H9 (cell line): ENCODE data around the gene MED7. TPM values are rescaled to one million over a fixed set of nuclear protein-coding genes. Genes with fewer than 3 reads are reported as not detected.

ENCODE experiments used
- DNase-seq: peaks from one replicate; pipeline ENCODE4 v3.0.0-alpha.2; 2017
- H2AFZ ChIP-seq: one replicate; pipeline ENCODE4 v1.6.1; 2013; ENCODE audit warnings: mild to moderate bottlenecking, low read length, control low read depth, moderate library complexity
- H2AK5ac ChIP-seq: 2 replicates; pipeline ENCODE4 v1.6.1; 2013; ENCODE audit warnings: low read length, control low read depth, mixed read lengths; ENCODE audit not compliant: insufficient read length
- H2BK120ac ChIP-seq: one replicate; pipeline ENCODE4 v1.6.1; 2013; ENCODE audit warnings: low read depth, mild to moderate bottlenecking, low read length, control low read depth, inconsistent platforms; ENCODE audit not compliant: poor library complexity, severe bottlenecking
- H2BK12ac ChIP-seq: 2 replicates; pipeline ENCODE4 v1.6.1; 2013; ENCODE audit warnings: low read length, control low read depth, mixed read lengths, low read depth; ENCODE audit not compliant: insufficient read length
- H2BK15ac ChIP-seq: 2 replicates; pipeline ENCODE4 v1.6.1; 2013; ENCODE audit warnings: low read depth, low read length, control low read depth
- H2BK20ac ChIP-seq: one replicate; pipeline ENCODE4 v1.6.1; 2013; ENCODE audit warnings: low read depth, mild to moderate bottlenecking, low read length, control low read depth, inconsistent platforms; ENCODE audit not compliant: poor library complexity, severe bottlenecking
- H2BK5ac ChIP-seq: 2 replicates; pipeline ENCODE4 v1.6.1; 2013; ENCODE audit warnings: low read length, control low read depth, mixed read lengths; ENCODE audit not compliant: insufficient read length
- H3K14ac ChIP-seq: 2 replicates; pipeline ENCODE4 v1.6.1; 2013; ENCODE audit warnings: low read length, control low read depth; ENCODE audit not compliant: insufficient read depth
- H3K18ac ChIP-seq: 2 replicates; pipeline ENCODE4 v1.6.1; 2013; ENCODE audit warnings: low read depth, mild to moderate bottlenecking, mixed read lengths, low read length, control low read depth; ENCODE audit not compliant: insufficient read length
- H3K23ac ChIP-seq: 2 replicates; pipeline ENCODE4 v1.6.1; 2013; ENCODE audit warnings: low read length, control low read depth, mixed read lengths, low read depth; ENCODE audit not compliant: insufficient read length
- H3K23me2 ChIP-seq: 2 replicates; pipeline ENCODE4 v1.6.1; 2013; ENCODE audit warnings: low read depth, mild to moderate bottlenecking, mixed read lengths, low read length, control low read depth; ENCODE audit not compliant: insufficient read length, poor library complexity, severe bottlenecking
- H3K27ac ChIP-seq: 2 replicates; pipeline ENCODE4 v1.5.1; 2013; ENCODE audit warnings: low read length, control low read depth, mixed read lengths, low read depth; ENCODE audit not compliant: insufficient read length
- H3K27me3 ChIP-seq: 2 replicates; pipeline ENCODE4 v1.6.1; 2013; ENCODE audit warnings: low read length, control low read depth, inconsistent platforms; ENCODE audit not compliant: insufficient read depth
- H3K4ac ChIP-seq: 2 replicates; pipeline ENCODE4 v1.6.1; 2013; ENCODE audit warnings: low read depth, mild to moderate bottlenecking, control low read depth, inconsistent platforms, low read length, moderate library complexity
- H3K4me1 ChIP-seq: 2 replicates; pipeline ENCODE4 v1.6.1; 2013; ENCODE audit warnings: low read length, control low read depth, inconsistent platforms; ENCODE audit not compliant: insufficient read depth
- H3K4me2 ChIP-seq: 2 replicates; pipeline ENCODE4 v1.6.1; 2013; ENCODE audit warnings: low read length, control low read depth, mixed read lengths; ENCODE audit not compliant: insufficient read length, insufficient read depth
- H3K56ac ChIP-seq: 2 replicates; pipeline ENCODE4 v1.6.1; 2013; ENCODE audit warnings: low read depth, mild to moderate bottlenecking, mixed read lengths, low read length, control low read depth; ENCODE audit not compliant: insufficient read length
- H3K79me1 ChIP-seq: 2 replicates; pipeline ENCODE4 v1.6.1; 2013; ENCODE audit warnings: low read depth, mild to moderate bottlenecking, moderate library complexity, low read length, control low read depth, inconsistent platforms; ENCODE audit not compliant: insufficient read depth, poor library complexity, severe bottlenecking
- H3K79me2 ChIP-seq: 2 replicates; pipeline ENCODE4 v1.6.1; 2013; ENCODE audit warnings: low read length, control low read depth, inconsistent platforms; ENCODE audit not compliant: insufficient read depth
- H3K9ac ChIP-seq: 2 replicates; pipeline ENCODE4 v1.6.1; 2013; ENCODE audit warnings: low read length, control low read depth, mixed read lengths; ENCODE audit not compliant: insufficient read length; ENCODE audit errors: extremely low read depth
- H3K9me3 ChIP-seq: one replicate; pipeline ENCODE4 v1.6.1; 2013; ENCODE audit warnings: low read depth, low read length, inconsistent platforms; ENCODE audit not compliant: control insufficient read depth
- H3T11ph ChIP-seq: one replicate; pipeline ENCODE4 v1.6.1; 2013; ENCODE audit warnings: mild to moderate bottlenecking, low read length, control low read depth, inconsistent platforms
- H4K20me1 ChIP-seq: one replicate; pipeline ENCODE4 v1.6.1; 2013; ENCODE audit not compliant: control insufficient read depth, insufficient read length, insufficient read depth
- H4K5ac ChIP-seq: 2 replicates; pipeline ENCODE4 v1.6.1; 2013; ENCODE audit warnings: low read depth, mild to moderate bottlenecking, mixed read lengths, low read length, control low read depth; ENCODE audit not compliant: insufficient read length
- H4K8ac ChIP-seq: replicated peaks from 2 replicates; pipeline ENCODE4 v1.6.1; 2013; ENCODE audit warnings: low read length, control low read depth, mixed read lengths, low read depth; ENCODE audit not compliant: insufficient read length
- H4K91ac ChIP-seq: 2 replicates; pipeline ENCODE4 v1.6.1; 2013; ENCODE audit warnings: low read depth, mild to moderate bottlenecking, moderate library complexity, mixed read lengths, low read length, control low read depth; ENCODE audit not compliant: insufficient read length
- H3K27ac Mint-ChIP-seq, 3 experiments: 2 replicates in 2 of 3; 3 replicates in 1 of 3; pipeline ENCODE4 v1.8.0; 2020 to 2021; ENCODE audit warnings: mixed read lengths in 3 of 3, mild to moderate bottlenecking in 1 of 3, moderate library complexity in 1 of 3
- H3K27me3 Mint-ChIP-seq: 2 replicates; pipeline ENCODE4 v1.8.0; 2021; ENCODE audit warnings: low read depth, mild to moderate bottlenecking, moderate library complexity, mixed read lengths
- H3K36me3 Mint-ChIP-seq, 3 experiments: 2 replicates in 2 of 3; 3 replicates in 1 of 3; pipeline ENCODE4 v1.8.0; 2020 to 2021; ENCODE audit warnings: low read depth in 3 of 3, mixed read lengths in 3 of 3; ENCODE audit not compliant: insufficient read depth in 1 of 3
- H3K4me1 Mint-ChIP-seq, 2 experiments: 2 replicates each; pipeline ENCODE4 v1.8.0; 2020; ENCODE audit warnings: mixed read lengths in 2 of 2
- H3K4me3 Mint-ChIP-seq, 2 experiments: 2 replicates in 1 of 2; 3 replicates in 1 of 2; pipeline ENCODE4 v1.8.0; 2020 to 2021; ENCODE audit warnings: mild to moderate bottlenecking in 2 of 2, mixed read lengths in 2 of 2, moderate library complexity in 1 of 2
- H3K9me3 Mint-ChIP-seq, 2 experiments: 2 replicates in 1 of 2; 3 replicates in 1 of 2; pipeline ENCODE4 v1.8.0; 2020; ENCODE audit warnings: mild to moderate bottlenecking in 2 of 2, mixed read lengths in 2 of 2, moderate library complexity in 1 of 2
- CTCF ChIP-seq: fragments of 200-600 bp; sonication (generic); conservative IDR thresholded peaks from 3 replicates; pipeline ENCODE4 v1.8.0; 2021; ENCODE audit warnings: antibody characterized with exemption, mild to moderate bottlenecking
- WGBS: extraction: QIAGEN DNeasy Blood & Tissue Kit; methylation state at CpG from one replicate; pipeline ENCODE4 v1.1.7; 2013; ENCODE audit warnings: missing lambda C conversion rate, low lambda C conversion rate, mixed read lengths; ENCODE audit not compliant: insufficient read length; ENCODE audit errors: extremely low coverage; 5-methylcytosine and 5-hydroxymethylcytosine counted together
- total RNA-seq: library from RNA; stranded (reverse); gene quantifications from 2 replicates; pipeline ENCODE4 v1.2.1, GENCODE V29; 2021

The MED7 gene
- total RNA-seq, 1 experiment from 2014 or later = 10.7 TPM

DNA sequence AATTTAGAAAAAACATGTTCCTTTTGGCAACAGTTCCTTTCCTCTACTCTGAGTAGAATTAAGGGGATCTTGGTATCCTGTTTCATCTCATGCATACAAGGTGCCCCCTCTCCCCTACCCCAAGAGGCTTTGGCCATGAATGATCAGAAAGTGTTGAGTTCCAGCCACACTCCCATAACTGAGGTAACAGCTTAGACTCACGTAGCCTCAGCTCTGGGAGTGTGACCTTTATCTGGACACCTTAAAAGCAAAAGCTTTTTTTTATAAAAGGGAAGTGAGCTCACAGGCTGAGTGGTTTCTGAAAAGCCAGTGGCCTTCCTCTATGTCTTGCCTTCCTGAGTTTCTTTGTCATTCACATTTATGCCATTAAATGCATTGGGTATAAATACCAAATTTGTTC, 32.9 kb downstream of the MED7 start:
- TF ChIP-seq CTCF = no peak

More for the DNA sequence above, 32.9 kb downstream of the MED7 start:
- Histone ChIP-seq H4K8ac (no peak overlapping the region), H3K4me1 (no peaks in the 10 kb centered on the region), H3K79me2 (no peaks in the 10 kb centered on the region), H2AK5ac (no peak overlapping the region), H2BK120ac (no peak overlapping the region), H3K4ac (no peak overlapping the region), H2BK20ac (no peak overlapping the region), H2BK12ac (no peak overlapping the region), H3K4me2 (no peak overlapping the region), H4K5ac (no peak overlapping the region), H4K91ac (no peak overlapping the region), H3K56ac (no peak overlapping the region), H3T11ph (no peak overlapping the region), H3K18ac (no peak overlapping the region), H3K23me2 (no peaks in the 10 kb centered on the region), H2BK5ac (no peak overlapping the region), H3K9ac (no peak overlapping the region), H3K27me3 (no peaks in the 10 kb centered on the region), H3K14ac (no peak overlapping the region), H2BK15ac (no peak overlapping the region), H3K23ac (no peak overlapping the region), H2AFZ (no peak overlapping the region), H3K79me1 (no peaks in the 10 kb centered on the region), H3K27ac (no peak overlapping the region), H3K9me3 (no peaks in the 10 kb centered on the region), H4K20me1 (no peaks in the 10 kb centered on the region)
- Mint-ChIP-seq H3K36me3 (no peaks in the 10 kb centered on the region), H3K4me1 (peaks cover 3 to 5% of the 10 kb centered on the region in 2 experiments; a peak in 1 of 4 replicates), H3K27me3 (no peaks in the 10 kb centered on the region), H3K9me3 (no peaks in the 10 kb centered on the region), H3K27ac (no peak overlapping the region), H3K4me3 (no peak overlapping the region)
- no CpG with 5 or more reads among the region's 1 CpG for WGBS
- DNase-seq = no peak
